ENCODE results near the gene BTN1A1. TPM values are rescaled to one million over a fixed set of nuclear protein-coding genes. Genes with fewer than 3 reads are reported as not detected.

The BTN1A1 gene
- total RNA-seq, 4 donors from 2014 or later, result not detected

- DNase-seq, result no peak
- TF ChIP-seq CTCF (IDR thresholded peaks at IDR 0.05 in 4 of 5, conservative IDR thresholded peaks at IDR 0.05 in 1 of 5) (no peak), POLR2A (IDR thresholded peaks at IDR 0.05) (no peak)
- no peak overlapping the region for H3K4me3 ChIP-seq
- ATAC-seq, result no peak
- no peaks in the 10 kb centered on the region for H3K9me3 ChIP-seq
- intact Hi-C loops (cut with DNase I; ENCODE audit: low total_unique reads), result loop anchor here (5.0 kb wide), 2 partner anchors 108 to 127 kb away; partner anchors contain the start of gene ABT1
- in situ Hi-C loops (cut with MboI; ENCODE audit: low sequenced_read_pairs in 4 of 4), result no loop called here
- H3K27ac ChIP-seq, result no peak overlapping the region
- H3K4me1 ChIP-seq, result no peaks in the 10 kb centered on the region
- H3K27me3 ChIP-seq, result no peaks in the 10 kb centered on the region
- H3K36me3 ChIP-seq, result peaks cover 6 to 43% of the 10 kb centered on the region in 2 donors
Measured at GRCh38 chr6:26470643-26471042, 29.5 kb upstream of the BTN1A1 start.

DNA sequence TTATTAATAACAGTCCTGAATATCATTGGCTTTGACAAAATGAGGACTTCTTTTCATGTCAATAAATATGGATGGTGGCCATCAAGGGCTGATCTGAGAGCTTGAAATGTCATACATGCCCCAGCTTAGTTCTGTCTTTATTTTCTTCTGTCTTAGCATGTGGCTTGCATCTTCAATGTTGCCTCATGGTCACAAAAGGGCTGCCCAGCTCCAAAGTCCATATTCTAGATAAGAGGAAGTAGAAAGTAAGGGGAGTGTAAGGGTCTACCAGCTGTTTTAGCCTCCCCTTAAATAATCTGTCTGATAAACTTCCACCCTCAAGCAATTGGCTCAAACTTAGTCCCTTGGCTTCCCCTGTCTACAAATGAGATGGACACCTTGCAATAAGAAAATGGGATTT lies 28.1 kb upstream of the BTN1A1 start:
- in situ Hi-C loops (cut with MboI; ENCODE audit: low sequenced_read_pairs in 4 of 4), result no loop called here
- no peak overlapping the region for H3K4me3 ChIP-seq
- H3K27me3 ChIP-seq, result no peaks in the 10 kb centered on the region
- no peak overlapping the region for H3K27ac ChIP-seq
- H3K36me3 ChIP-seq, result peaks cover 2 to 30% of the 10 kb centered on the region in 2 donors
- ATAC-seq, result no peak
- H3K9me3 ChIP-seq, result no peaks in the 10 kb centered on the region
- intact Hi-C loops (cut with DNase I; ENCODE audit: low total_unique reads), result loop anchor here (5.0 kb wide), 2 partner anchors 110 to 125 kb away; partner anchors contain the start of gene ABT1
- TF ChIP-seq CTCF (IDR thresholded peaks at IDR 0.05 in 4 of 5, conservative IDR thresholded peaks at IDR 0.05 in 1 of 5), result no peak
- no peak for TF ChIP-seq POLR2A (IDR thresholded peaks at IDR 0.05)
- H3K4me1 ChIP-seq, result no peaks in the 10 kb centered on the region
- no peak for DNase-seq

- Histone ChIP-seq H3K36me3 (peaks cover 0 to 22% of the 10 kb centered on the region in 2 donors), H3K9me3 (no peaks in the 10 kb centered on the region), H3K27me3 (no peaks in the 10 kb centered on the region), H3K4me3 (peak overlapping the region in 1 of 4 donors; percentile 57), H3K27ac (peak overlapping the region in 3 of 4 donors; percentile 76 to 80 (median 79)), H3K4me1 (no peaks in the 10 kb centered on the region)
- intact Hi-C loops (cut with DNase I; ENCODE audit: low total_unique reads), result loop anchor here (5.0 kb wide), 2 partner anchors 110 to 125 kb away; partner anchors contain the start of gene ABT1
- DNase-seq (no peak), ATAC-seq (no peak)
- no peak for TF ChIP-seq POLR2A (IDR thresholded peaks at IDR 0.05)
- TF ChIP-seq CTCF (IDR thresholded peaks at IDR 0.05 in 4 of 5, conservative IDR thresholded peaks at IDR 0.05 in 1 of 5), result no peak
- in situ Hi-C loops (cut with MboI; ENCODE audit: low sequenced_read_pairs in 4 of 4), result no loop called here
Measured at GRCh38 chr6:26472549-26473290, 27.4 kb upstream of the BTN1A1 start.

- peak overlapping the region; percentile 75 to 80 (median 78) for H3K27ac ChIP-seq
- no peaks in the 10 kb centered on the region for H3K9me3 ChIP-seq
- H3K36me3 ChIP-seq, result peaks cover 0 to 16% of the 10 kb centered on the region in 2 donors
- DNase-seq (no peak), ATAC-seq (no peak)
- intact Hi-C loops (cut with DNase I; ENCODE audit: low total_unique reads) (loop anchor here (5.0 kb wide), 2 partner anchors 111 to 124 kb away; partner anchors contain the start of gene ABT1), in situ Hi-C loops (cut with MboI; ENCODE audit: low sequenced_read_pairs in 4 of 4) (no loop called here)
- no peaks in the 10 kb centered on the region for H3K27me3 ChIP-seq
- H3K4me3 ChIP-seq, result peak overlapping the region; percentile 57 to 64 (median 58)
- H3K4me1 ChIP-seq, result no peaks in the 10 kb centered on the region
- no peak for TF ChIP-seq CTCF (IDR thresholded peaks at IDR 0.05 in 4 of 5, conservative IDR thresholded peaks at IDR 0.05 in 1 of 5)
- no peak for TF ChIP-seq POLR2A (IDR thresholded peaks at IDR 0.05)
Measured at GRCh38 chr6:26473429-26473757, 26.7 kb upstream of the BTN1A1 start.
